Astrocyte of the spinal cord (primary cell): ENCODE measurements around the gene TMEM219.
A peak's percentile ranks its signal among the peaks of the same experiment; 100 is the strongest.

Experiments used
- DNase-seq: peaks from one replicate; pipeline ENCODE4 v3.0.0; 2011; ENCODE audit warnings: low read depth, low spot score
- H3K4me3 ChIP-seq: 2 replicates; pipeline ENCODE4 v1.5.1; 2011; ENCODE audit warnings: low read depth, mild to moderate bottlenecking, low read length, moderate library complexity
- in situ Hi-C: cut with HindIII; loops from 2 replicates; pipeline ENCODE4 v1.10.0; 2017; ENCODE audit warnings: low sequenced_read_pairs
- TF ChIP-seq, protein P1 (sequence below): IDR thresholded peaks from 2 replicates; pipeline ENCODE4 v1.5.1; 2012; ENCODE audit warnings: low read depth, mild to moderate bottlenecking, low read length, inconsistent platforms

TMEM219 gene

GRCh38 chr16:29974291-29975133 is 12.6 kb downstream of the TMEM219 start:
- H3K4me3 ChIP-seq: peak overlapping the region; percentile 93
- TF ChIP-seq, protein P1, sequence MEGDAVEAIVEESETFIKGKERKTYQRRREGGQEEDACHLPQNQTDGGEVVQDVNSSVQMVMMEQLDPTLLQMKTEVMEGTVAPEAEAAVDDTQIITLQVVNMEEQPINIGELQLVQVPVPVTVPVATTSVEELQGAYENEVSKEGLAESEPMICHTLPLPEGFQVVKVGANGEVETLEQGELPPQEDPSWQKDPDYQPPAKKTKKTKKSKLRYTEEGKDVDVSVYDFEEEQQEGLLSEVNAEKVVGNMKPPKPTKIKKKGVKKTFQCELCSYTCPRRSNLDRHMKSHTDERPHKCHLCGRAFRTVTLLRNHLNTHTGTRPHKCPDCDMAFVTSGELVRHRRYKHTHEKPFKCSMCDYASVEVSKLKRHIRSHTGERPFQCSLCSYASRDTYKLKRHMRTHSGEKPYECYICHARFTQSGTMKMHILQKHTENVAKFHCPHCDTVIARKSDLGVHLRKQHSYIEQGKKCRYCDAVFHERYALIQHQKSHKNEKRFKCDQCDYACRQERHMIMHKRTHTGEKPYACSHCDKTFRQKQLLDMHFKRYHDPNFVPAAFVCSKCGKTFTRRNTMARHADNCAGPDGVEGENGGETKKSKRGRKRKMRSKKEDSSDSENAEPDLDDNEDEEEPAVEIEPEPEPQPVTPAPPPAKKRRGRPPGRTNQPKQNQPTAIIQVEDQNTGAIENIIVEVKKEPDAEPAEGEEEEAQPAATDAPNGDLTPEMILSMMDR: no peak
- in situ Hi-C loops: no loop called here
- no peak for DNase-seq

DNA sequence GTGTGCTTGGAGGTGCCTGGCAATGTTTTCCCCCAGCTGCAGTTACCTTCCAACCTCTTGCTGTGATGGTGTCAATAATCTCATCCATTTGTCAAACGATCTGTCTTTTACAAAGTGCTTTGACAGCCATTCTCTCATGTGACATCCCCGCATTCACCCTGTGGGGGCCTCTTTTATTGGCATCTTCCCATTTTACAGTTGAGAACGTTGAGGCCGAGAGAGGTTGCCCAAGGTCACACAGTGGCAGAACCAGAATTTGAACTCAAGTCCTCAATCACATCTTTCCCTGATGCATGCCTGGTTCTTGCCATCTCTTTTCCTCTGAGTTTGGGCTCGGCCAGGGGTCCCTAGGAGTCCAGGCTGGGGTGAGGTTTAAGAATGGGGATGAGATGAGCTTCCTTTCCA is 13.3 kb downstream of the TMEM219 start:
- TF ChIP-seq, protein P1: no peak
- H3K4me3 ChIP-seq: peak overlapping the region; percentile 93
- no peak for DNase-seq
- in situ Hi-C loops: no loop called here

GRCh38 chr16:29975811-29976511 is 14.1 kb downstream of the TMEM219 start:
- TF ChIP-seq, protein P1: no peak
- in situ Hi-C loops: no loop called here
- DNase-seq: no peak
- H3K4me3 ChIP-seq: peak overlapping the region; percentile 93

DNA sequence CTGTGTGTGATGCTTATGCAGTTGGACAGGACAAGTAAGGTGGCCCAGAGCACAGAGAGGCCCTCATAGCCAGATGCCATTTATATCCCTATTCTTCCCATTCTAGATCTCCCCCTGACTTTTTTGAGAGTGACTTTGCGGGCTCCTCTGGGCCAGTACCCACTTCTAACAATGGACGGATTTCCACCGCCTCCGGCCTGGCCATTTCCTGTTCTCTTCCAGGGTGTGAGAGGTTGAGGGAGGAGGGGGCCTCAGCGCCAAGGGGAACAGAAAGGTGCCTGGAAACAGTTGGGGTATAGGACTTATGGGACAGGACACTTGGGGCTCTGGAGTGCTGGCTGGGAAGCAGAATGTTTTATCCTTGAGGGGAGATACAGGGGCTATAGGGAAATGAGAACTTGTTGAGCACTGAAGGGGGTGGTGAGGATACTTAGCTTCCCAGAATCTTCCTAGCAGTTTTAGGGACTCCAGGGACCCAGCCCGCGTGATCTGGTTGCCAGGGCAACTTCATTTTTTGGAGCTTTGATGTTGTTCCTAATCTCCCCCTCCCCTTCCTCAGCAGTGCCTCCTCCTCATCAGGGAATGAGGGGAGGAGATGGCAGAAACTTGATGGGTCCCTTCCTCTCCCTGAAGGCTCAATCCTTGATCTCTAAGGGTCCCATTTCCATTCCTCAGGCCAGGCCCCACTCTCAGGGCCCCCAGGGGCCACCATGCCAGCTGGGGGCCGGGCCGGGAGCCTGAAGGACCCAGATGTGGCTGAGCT is 15.4 kb downstream of the TMEM219 start:
- no peak overlapping the region for H3K4me3 ChIP-seq
- TF ChIP-seq, protein P1: no peak
- in situ Hi-C loops: no loop called here
- no peak for DNase-seq

DNA sequence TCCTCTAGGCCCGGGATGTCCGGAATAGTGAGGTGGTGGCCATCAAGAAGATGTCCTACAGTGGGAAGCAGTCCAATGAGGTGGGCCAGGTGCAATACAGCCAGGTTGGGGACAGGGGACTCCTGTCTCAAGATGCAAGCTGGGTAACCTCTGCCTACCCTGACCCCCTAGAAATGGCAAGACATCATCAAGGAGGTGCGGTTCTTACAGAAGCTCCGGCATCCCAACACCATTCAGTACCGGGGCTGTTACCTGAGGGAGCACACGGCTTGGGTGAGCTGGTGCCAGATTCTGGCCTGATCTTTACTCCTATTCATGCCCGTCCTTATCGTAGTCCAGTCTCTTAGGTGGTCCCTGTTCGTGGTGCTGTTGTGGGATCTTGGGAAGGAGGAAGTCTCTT is 16.2 kb downstream of the TMEM219 start:
- in situ Hi-C loops: no loop called here
- no peak overlapping the region for H3K4me3 ChIP-seq
- no peak for DNase-seq
- TF ChIP-seq, protein P1: no peak

DNA sequence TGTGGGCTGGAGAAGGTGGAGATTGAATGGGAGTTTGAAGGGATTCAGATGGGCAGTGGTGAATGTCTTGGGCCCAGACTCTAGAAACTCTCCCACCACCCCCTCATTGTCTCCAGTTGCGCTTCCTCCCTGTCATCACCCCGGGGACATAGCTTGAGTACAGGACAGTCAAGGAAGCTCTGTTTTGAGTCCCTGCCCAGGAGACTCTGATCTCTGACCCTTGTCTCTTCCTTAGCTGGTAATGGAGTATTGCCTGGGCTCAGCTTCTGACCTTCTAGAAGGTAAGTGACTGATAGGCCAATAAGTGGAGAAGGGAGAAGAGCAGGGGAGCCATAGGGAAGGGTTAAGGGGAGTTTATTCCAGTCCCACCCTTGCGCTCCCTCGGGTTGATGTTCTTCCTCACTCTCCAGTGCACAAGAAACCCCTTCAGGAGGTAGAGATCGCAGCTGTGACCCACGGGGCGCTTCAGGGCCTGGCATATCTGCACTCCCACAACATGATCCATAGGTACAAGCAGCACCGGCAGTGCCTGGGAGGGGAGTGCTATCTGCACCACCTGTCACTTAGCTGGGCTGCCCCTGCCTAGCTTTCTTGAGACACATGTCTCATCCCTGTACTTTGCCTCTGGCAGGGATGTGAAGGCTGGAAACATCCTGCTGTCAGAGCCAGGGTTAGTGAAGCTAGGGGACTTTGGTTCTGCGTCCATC is 16.8 kb downstream of the TMEM219 start:
- TF ChIP-seq, protein P1: no peak
- DNase-seq: no peak
- in situ Hi-C loops: no loop called here
- H3K4me3 ChIP-seq: no peak overlapping the region
